ENCODE results near the gene RXRA. TPM values are rescaled to one million over a fixed set of nuclear protein-coding genes. Genes with fewer than 3 reads are reported as not detected.

The RXRA gene
- polyA plus RNA-seq, 1 experiment = 12.0 TPM

DNA sequence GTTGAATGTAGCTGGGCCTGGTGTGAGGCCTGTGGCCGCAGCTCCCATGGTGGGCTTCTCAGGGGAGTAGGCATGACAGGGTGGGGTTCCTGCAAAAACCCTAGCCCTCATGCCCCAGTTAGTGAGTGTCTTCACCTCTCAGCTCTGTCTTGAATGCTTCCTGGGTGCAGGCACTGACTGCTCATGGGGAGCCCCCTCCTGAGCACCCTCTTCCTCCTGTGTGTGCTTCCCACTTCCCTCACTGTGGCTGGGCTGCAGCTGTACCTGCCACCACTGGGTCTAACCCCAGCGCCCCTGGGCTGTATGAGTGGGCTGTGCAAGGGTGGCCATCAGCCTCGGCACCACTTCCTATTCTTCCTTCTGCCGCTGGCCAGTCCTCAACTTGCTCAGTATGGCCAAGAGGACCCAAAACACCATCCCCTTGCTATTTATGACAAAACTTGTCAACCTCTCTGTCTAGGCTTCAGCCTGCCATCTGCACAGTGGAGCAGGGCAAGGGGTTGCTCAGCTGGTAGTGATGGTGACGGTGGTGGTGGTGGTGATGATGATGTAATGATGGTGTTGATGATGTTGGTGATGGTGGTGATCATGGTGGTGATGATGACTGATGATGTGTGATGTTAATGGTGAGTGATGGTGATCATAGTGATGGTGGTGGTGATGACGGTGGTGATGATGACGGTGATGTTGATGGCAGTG lies 67.5 kb downstream of the RXRA start:
- POLR2A ChIA-PET = no interaction called here
- peaks cover 1% of the 10 kb centered on the region for H3K36me3 ChIP-seq (ENCODE audit: control insufficient read depth, insufficient read depth, low read length)
- no peak for DNase-seq (ENCODE audit: low read depth)

DNA sequence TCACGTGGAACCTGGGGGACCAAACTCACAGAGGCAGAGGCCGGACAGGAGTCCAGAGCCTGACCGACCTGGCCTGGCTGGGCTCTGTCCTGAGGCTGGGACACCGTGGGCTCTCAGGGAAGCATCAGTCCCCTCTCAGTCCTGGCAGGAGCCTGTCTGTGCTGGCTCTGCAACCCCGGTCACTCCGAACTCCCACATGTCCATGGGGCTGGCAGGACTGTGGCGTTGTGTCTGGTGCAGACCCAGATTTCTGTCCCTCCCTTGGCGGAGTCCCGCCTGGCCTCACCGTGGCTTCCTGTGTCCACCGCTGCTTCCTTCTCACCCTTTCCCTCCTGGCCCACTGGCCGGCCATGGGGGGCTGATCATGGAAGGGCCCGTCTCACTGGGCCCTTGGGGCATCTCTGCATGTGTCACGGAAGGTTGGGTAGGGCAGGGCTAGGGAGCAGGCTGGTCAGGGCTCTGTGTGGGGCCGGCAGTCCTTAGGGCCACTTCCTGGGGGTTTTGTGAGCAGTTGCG lies 68.8 kb downstream of the RXRA start:
- CTCF ChIA-PET = no interaction called here

More for the DNA sequence above, 67.5 kb downstream of the RXRA start:
- TF ChIP-seq, protein P1, sequence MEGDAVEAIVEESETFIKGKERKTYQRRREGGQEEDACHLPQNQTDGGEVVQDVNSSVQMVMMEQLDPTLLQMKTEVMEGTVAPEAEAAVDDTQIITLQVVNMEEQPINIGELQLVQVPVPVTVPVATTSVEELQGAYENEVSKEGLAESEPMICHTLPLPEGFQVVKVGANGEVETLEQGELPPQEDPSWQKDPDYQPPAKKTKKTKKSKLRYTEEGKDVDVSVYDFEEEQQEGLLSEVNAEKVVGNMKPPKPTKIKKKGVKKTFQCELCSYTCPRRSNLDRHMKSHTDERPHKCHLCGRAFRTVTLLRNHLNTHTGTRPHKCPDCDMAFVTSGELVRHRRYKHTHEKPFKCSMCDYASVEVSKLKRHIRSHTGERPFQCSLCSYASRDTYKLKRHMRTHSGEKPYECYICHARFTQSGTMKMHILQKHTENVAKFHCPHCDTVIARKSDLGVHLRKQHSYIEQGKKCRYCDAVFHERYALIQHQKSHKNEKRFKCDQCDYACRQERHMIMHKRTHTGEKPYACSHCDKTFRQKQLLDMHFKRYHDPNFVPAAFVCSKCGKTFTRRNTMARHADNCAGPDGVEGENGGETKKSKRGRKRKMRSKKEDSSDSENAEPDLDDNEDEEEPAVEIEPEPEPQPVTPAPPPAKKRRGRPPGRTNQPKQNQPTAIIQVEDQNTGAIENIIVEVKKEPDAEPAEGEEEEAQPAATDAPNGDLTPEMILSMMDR (IDR thresholded peaks at IDR 0.05; ENCODE audit: insufficient read depth, low read depth, low read length) = no peak
- Histone ChIP-seq H3K4me3 (ENCODE audit: low read depth, low read length) (no peak overlapping the region), H3K27me3 (ENCODE audit: control insufficient read depth, insufficient read depth, low read length) (no peaks in the 10 kb centered on the region)
- CTCF ChIA-PET = no interaction called here

DNA sequence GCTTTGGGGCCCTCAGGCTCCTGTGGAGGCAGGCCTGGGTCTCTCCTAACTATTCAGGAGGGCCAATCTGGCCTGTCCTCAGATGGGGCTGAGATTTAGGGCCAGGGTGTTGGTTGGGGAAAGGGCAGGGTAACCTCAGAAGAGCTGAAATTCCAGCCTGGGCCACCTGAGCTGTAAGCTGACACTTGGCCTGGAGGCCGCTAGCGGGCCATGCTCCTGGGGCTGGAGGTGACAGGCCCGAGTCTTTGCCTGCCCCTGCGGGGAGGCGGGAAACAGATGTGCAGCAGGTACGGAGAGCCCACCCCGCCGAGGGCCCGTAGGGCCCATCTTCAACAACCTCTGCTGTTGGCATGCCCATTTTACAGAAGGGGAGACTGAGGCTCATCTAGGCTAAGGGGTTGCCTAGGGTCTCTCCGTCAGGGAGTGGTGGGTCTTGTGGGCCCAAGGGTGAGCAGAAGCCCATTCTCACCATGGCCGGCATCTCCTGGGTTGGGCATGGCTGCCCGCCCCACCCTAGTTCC lies 69.5 kb downstream of the RXRA start:
- CTCF ChIA-PET = interaction anchor here (0.7 to 1.0 kb wide), 2 partner anchors 28 to 47 kb away, joined by 3 read pairs; no protein-coding TSS in a partner anchor
- POLR2A ChIA-PET = no interaction called here
- DNase-seq (ENCODE audit: low read depth) = no peak
- H3K36me3 ChIP-seq (ENCODE audit: control insufficient read depth, insufficient read depth, low read length) = peaks cover 1% of the 10 kb centered on the region
- TF ChIP-seq, protein P1 (IDR thresholded peaks at IDR 0.05; ENCODE audit: insufficient read depth, low read depth, low read length) = no peak
- no peaks in the 10 kb centered on the region for H3K27me3 ChIP-seq (ENCODE audit: control insufficient read depth, insufficient read depth, low read length)
- no peak overlapping the region for H3K4me3 ChIP-seq (ENCODE audit: low read depth, low read length)

More for the DNA sequence above, 68.8 kb downstream of the RXRA start:
- Histone ChIP-seq H3K36me3 (ENCODE audit: control insufficient read depth, insufficient read depth, low read length) (peaks cover 1% of the 10 kb centered on the region), H3K4me3 (ENCODE audit: low read depth, low read length) (no peak overlapping the region), H3K27me3 (ENCODE audit: control insufficient read depth, insufficient read depth, low read length) (no peaks in the 10 kb centered on the region)
- POLR2A ChIA-PET = no interaction called here
- DNase-seq (ENCODE audit: low read depth) = no peak
- TF ChIP-seq, protein P1 (IDR thresholded peaks at IDR 0.05; ENCODE audit: insufficient read depth, low read depth, low read length) = no peak

DNA sequence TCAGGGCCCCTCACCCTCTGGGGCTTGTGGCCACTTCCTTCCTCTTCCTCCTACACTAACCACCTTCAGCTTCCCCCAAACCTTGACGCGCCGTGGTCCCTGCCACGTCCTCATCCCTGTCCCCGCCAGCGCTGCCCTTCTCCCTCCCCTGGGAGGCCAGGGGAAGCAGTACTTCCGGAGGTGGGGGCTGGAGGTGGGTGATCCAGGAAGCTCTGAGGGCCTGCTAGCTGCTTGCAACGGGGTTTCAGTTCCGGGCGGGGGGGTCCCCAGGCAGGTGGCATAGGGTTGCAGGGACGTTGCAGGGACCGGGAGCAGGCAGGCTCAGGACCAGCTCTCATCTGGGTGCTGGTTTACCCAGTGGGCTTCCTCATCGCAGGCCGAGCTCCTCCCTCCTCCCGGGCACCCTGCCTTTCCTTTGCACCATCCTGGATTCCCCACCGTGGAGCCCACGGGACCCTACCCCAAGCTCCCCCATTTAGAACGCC lies 70.0 kb downstream of the RXRA start:
- Histone ChIP-seq H3K27me3 (ENCODE audit: control insufficient read depth, insufficient read depth, low read length) (no peaks in the 10 kb centered on the region), H3K36me3 (ENCODE audit: control insufficient read depth, insufficient read depth, low read length) (peaks cover 1% of the 10 kb centered on the region), H3K4me3 (ENCODE audit: low read depth, low read length) (no peak overlapping the region)
- TF ChIP-seq, protein P1 (IDR thresholded peaks at IDR 0.05; ENCODE audit: insufficient read depth, low read depth, low read length) = no peak
- ChIA-PET POLR2A (no interaction called here), CTCF (interaction anchor here (0.7 to 1.0 kb wide), 2 partner anchors 28 to 47 kb away, joined by 3 read pairs; no protein-coding TSS in a partner anchor)
- no peak for DNase-seq (ENCODE audit: low read depth)

DNA sequence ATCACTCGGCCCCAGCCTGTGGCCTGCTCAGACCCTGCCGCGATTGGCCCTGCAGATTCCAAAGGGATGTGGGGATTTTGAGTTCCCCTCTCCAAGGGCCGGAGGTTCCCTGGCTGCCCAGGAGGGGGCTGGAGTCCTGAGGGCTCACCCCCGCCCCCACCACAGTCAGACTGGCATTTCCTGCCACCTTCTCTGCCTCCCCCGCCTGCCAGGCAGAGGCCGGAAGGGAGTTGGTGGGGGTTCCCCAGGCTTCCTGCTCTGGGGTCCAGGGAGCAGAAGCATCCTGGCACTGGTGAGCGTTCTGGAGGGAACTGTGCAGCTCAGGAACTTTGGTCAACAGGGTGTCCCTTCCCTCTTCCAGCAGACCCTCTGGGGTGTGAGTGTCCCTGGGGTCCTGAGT lies 70.6 kb downstream of the RXRA start:
- Histone ChIP-seq H3K36me3 (ENCODE audit: control insufficient read depth, insufficient read depth, low read length) (peaks cover 1% of the 10 kb centered on the region), H3K4me3 (ENCODE audit: low read depth, low read length) (no peak overlapping the region), H3K27me3 (ENCODE audit: control insufficient read depth, insufficient read depth, low read length) (no peaks in the 10 kb centered on the region)
- no peak for DNase-seq (ENCODE audit: low read depth)
- TF ChIP-seq, protein P1 (IDR thresholded peaks at IDR 0.05; ENCODE audit: insufficient read depth, low read depth, low read length) = no peak
- POLR2A ChIA-PET = no interaction called here
- CTCF ChIA-PET = interaction anchor here (1.0 kb wide), 1 partner anchor 29 kb away, joined by 3 read pairs; no protein-coding TSS in a partner anchor
